Measurements from ENCODE around the gene PALS2. TPM values are rescaled to one million over a fixed set of nuclear protein-coding genes. Genes with fewer than 3 reads are reported as not detected.
A peak's percentile ranks its signal among the peaks of the same experiment; 100 is the strongest.

The PALS2 gene
- total and polyA plus RNA-seq, 9 of the 15 experiments (the other 6 are each of a cell fraction or from before 2014, with no cell fraction given): 5.9 to 35.0 (median 17.7) TPM

DNA sequence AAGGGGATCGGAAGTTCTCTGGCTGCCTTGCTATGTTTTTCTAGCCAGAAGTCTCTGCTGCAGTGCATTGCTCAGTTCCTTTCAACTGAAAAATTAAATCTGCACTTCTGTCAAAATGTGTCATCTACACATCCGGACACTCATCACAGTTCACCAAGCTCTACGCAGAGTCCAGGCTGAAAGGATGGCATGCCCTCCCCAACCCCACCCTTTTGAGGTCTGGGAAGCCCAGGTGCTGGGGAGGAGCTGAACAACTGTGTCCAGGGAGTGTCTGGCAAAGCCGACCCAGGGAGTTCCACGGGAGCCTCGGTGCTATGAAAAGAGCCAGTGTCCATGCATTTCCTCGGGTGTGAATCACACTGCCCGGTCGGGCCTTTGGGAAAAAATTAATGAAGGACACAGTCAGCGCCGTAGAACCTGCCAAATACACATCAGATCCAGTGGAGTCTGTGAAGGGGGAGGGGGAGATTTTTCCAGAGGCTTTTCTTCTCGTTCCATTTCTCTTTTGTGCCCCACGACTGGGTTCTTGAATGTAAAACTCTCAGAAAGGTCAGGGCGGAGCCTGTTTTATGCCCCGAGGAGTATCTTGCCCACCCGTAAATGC, 757 bp upstream of the PALS2 start:
- no peak overlapping the region for H3K27ac ChIP-seq (ENCODE audit: extremely low read depth, low read depth, low read length)
- no peaks in the 10 kb centered on the region for H3K9me1 ChIP-seq (ENCODE audit: control insufficient read depth, insufficient read depth, low read length)
- ChIA-PET POLR2A (interaction anchor here (0.7 kb wide), 2 partner anchors 15 to 97 kb away, joined by 3 to 4 read pairs; no protein-coding TSS in a partner anchor), CTCF (ENCODE audit: low intra/inter-chr PET ratio) (no interaction called here)
- no TSS peak for BruUV-seq (replicated peaks)
- H2AFZ ChIP-seq (ENCODE audit: low read depth, low read length): peak overlapping the region; percentile 90
- H3K4me1 ChIP-seq (replicated peaks in 1 of 2; ENCODE audit: control insufficient read depth in 2 of 2, insufficient read depth in 2 of 2, low read length in 2 of 2): peaks cover 11 to 12% of the 10 kb centered on the region in 2 experiments; a peak in 4 of 5 replicates
- peak overlapping the region; percentile 52 to 90 for H3K9ac ChIP-seq (ENCODE audit: insufficient read depth in 1 of 2, low read depth in 2 of 2, low read length in 2 of 2)
- FAIRE-seq: no peak
- H3K36me3 ChIP-seq (ENCODE audit: control insufficient read depth, insufficient read depth, low read length): no peaks in the 10 kb centered on the region
- WGBS (ENCODE audit: insufficient coverage, low coverage, missing lambda C conversion rate): 3% methylated on average over 16 of the region's 16 CpGs
- H3K4me3 ChIP-seq: peak overlapping the region; percentile 74
- H3K9me3 ChIP-seq (replicated peaks; ENCODE audit: control insufficient read depth, insufficient read depth, low read depth, low read length): no peaks in the 10 kb centered on the region
- peak; percentile 5 for ATAC-seq
- peak overlapping the region; percentile 83 for H3K4me2 ChIP-seq (ENCODE audit: insufficient read depth, low read length)
- intact Hi-C loops (cut with micrococcal nuclease) (no loop called here), in situ Hi-C loops (cut with MboI) (no loop called here)
- peaks cover 2 to 6% of the 10 kb centered on the region in 2 experiments; a peak in 3 of 5 replicates for H3K27me3 ChIP-seq (ENCODE audit: control insufficient read depth in 2 of 2, insufficient read depth in 2 of 2, low read length in 2 of 2)
- H3K79me2 ChIP-seq (ENCODE audit: control insufficient read depth, insufficient read depth, low read length): peaks cover 38% of the 10 kb centered on the region
- TF ChIP-seq ZNF121 (CRISPR knock-in tag; conservative IDR thresholded peaks at IDR 0.05): no peak
- TF ChIP-seq SAP30 (IDR thresholded peaks at IDR 0.05; ENCODE audit: borderline replicate concordance, insufficient read depth, low read depth, low read length, poor library complexity, severe bottlenecking): peak; percentile 6
- H4K20me1 ChIP-seq (replicated peaks; ENCODE audit: control insufficient read depth, insufficient read depth, low read length): peaks cover 6% of the 10 kb centered on the region; the same call in 1 of the 2 replicates
- peak; percentile 16 to 31 (median 20) for DNase-seq (ENCODE audit: extremely low read depth in 1 of 4, low spot score in 3 of 4)
